HG02973 (cell line): ENCODE results near the gene SYCP2L.
"Not testable (repeated sequence)": the region's sequence is repeated elsewhere in the genome, so short reads cannot be mapped to it uniquely, and the experiment has no call there.

Experiments
- ATAC-seq: cut with Tn5 transposase; IDR thresholded peaks from one replicate; pipeline ENCODE4 v1.9.1; 2021; ENCODE audit warnings: moderate library complexity; ENCODE audit not compliant: unreplicated experiment

SYCP2L gene

DNA sequence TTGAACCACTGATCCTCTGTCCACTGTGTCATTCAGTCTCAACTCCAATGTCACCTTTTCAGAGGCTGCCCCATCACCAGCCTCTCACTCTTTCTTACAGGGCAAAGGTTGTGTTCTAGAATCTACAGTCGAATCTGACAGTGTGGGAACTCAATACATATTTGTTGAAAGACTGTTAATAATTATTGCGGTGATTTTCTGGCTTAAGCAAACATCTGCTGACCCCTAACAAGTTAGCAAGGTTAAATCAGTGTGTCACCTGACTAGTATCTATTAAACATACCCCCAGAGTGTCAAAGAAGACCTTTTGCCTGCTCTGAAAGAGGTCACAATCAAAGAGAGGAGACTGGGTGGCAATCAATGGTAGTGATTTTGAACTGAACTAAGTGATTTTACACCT lies 115.3 kb downstream of the SYCP2L start:
- no peak for ATAC-seq

DNA sequence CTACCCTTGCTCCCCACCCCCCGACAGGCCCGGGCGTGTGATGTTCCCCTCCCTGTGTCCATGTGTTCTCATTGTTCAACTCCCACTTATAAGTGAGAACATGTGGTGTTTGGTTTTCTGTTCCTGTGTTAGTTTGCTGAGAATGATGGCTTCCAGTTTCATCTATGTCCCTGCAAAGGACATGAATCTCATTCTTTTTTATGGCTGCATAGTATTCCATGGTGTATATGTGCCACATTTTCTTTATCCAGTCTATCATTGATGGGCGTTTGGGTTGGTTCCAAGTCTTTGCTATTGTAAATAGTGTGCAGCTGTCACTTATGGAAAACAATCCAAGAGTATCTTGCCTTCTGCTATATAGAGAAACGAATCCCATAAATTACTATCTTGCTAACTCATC lies 116.4 kb downstream of the SYCP2L start:
- not testable (repeated sequence) for ATAC-seq

DNA sequence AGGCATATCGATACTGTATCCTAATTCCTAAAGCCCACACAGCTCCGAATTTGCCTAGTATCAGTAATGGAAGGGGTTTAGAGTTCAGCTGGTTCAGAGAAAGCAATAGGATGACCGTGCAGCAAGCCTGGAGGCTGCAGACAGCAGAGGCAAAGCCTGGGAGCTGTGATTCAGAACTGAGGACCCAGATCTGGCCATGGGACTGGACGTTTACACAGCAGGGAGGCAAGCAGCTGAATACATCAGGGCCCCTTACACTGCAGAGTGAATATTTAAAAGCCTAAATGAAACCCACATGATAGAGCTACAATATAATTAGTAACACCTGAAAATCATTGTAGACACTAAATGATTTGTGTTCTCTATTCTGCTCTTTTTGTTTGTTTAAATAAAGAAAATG lies 119.2 kb downstream of the SYCP2L start:
- ATAC-seq: no peak

DNA sequence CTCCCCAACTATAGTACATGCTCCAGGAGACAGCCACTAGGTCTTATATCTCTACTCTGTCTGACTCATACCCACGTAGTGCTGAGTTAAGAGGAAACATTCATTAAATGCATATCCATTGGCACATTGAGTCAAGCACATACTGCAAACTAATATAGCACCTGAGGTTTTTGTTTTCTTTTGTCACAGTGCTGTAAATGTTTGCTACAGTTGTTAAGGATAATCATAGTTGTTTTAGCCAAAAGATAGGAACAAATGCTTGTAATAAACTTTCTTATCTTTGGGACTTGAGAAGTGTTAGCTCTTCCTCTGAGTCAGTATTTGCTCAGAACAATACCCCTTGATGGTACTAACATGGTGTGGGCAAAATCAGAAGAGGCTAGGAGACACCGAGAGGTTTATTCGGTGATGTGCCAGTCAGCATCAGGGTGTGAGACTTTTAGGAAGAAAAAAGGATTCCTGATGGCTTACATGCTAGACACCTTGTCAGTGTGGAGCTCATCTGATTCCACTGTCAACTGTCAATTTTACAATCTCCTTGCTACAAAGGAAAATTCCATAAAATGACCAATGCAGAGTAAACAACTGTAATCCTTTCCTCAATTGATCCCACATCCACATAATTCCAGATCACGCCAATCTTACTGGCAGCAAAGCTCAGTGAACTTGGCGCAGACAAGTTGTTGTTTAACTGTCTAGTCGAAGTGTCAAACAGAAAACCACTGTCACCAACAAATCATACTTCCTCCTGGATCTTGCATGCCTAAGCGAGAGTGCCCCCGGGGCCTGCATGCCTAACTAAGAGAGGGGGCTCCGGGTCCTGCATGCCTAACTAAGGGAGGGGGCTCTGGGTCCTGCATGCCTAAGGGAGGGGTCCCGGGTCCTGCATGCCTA lies 121.1 kb downstream of the SYCP2L start:
- ATAC-seq: no peak

DNA sequence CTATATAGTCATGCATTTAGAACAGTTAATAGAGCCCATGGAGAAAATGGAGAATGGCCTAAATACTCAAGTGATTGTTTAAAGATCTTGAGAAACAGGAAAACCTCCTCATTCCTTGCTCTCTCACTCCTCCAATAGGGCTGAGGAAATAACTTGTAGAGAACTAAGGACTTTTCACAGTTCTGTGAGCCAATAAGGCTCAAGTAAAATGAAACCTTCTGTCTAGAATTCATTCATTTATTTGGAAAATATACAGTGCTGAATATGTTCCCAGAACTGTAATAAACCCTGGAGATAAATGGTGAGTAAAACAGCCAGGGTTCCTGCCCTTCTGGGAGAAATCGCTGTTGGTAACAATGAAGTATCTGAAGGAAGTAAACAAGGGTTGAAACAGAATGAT lies 122.0 kb downstream of the SYCP2L start:
- no peak for ATAC-seq

DNA sequence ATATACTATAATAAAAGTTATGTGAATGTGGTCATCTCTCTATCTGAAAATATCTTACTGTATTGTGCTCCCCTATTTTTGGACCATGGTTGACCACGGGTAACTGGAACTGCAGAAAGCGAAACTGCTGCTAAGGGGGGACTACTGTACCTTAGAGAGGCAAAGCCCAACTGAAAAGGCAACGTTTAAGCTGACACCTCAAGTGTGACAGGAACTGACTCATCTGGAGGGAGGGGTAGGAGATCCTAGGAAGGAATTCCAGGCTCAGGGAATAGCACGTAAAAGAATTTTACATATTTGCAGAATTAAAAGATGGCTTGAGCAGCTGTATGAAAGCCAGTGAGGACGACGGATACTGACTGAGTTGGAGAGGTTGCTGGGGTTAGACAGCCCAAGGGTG lies 122.5 kb downstream of the SYCP2L start:
- peak; percentile 51 for ATAC-seq

DNA sequence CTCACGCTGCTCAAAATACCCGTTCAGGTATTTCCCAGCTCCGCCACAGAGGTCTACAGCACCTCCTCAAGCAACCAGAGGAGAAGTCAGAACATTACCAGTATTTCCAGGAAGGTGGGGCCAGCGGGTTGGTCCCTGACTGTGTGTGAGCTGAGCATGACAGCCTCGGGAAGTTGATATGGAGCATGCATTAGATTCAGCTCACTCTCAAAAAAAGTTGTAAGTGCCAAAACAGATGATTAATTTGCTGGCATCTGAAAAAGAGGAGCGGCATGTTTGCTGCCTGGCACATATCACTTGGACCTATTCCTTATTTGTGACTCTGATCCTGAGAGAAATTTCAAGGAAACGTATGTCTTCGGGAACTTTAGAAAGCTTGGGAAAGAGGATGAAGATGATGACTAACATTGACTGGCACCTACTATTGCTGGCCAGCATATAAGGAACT lies 125.0 kb downstream of the SYCP2L start:
- no peak for ATAC-seq

DNA sequence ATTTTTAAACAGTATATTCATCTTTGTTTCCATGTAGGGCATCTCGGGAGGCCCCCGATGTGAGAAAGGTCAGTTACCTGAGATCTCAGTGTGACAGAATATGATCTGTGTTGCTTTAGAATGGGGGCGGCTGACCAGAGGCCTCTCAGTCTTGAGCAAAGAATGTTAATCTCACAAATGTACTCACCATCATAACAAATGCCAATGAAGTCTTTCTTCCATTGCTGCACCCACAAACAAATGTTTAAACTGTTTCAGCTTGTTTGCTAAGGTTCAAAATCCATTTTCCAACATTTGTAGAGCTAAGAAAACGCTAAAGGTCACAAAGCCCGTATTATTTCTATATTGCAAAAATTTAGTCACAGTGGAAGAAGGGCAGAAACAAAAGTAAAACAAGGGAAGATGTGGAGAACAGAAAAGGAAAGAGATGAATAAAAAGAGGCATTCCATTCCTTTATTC lies 125.5 kb downstream of the SYCP2L start:
- no peak for ATAC-seq

DNA sequence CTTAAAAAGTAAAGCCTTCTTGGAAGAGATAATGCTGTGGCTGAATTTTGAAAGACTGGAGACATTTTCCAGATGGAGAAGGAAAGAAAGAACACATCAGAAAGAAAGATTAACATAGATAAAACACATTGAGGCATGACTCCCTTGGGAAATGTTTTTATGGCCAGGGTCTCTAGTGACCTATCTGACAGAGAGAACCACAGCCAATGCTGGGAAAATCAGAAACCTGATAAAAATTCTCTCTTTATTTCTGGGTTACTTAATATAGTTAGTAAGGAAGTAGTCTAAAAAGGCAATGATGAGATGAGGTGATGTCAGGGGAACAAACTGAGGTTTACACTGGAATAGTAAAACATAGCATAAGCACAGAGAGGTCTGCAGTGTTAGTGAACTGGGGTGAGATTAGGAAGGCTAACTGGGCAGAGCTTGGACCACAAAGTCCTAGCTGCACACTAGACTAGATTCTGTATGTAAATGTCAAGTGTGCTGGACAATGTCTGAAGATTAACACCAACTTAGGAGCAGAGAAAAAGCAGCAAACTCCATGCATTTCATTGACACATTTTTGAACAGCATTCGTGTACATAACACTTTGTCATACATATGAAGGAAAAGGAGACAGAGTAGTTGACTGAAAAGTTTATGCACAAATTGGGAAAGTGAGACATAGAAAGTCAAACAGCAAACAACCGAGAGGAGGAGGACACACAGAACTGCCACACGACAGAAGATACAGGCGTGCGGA lies 126.3 kb downstream of the SYCP2L start:
- ATAC-seq: no peak

DNA sequence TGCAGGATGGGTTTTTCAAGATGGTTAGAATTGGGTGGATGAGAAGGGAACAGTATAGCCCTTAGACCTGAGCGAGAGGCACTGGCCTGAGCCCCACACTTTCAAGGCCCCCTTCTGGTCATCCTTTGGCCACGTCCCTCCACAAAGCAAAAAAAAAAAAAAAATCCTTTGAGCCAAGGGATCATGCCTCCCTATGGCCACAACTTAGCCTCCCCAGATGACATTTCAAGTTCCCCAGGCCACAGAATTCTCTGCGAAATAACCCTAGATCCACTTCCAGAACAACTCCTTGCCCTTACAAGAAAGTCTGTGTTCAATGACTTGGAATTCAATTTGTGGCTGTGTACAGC lies 126.8 kb downstream of the SYCP2L start:
- ATAC-seq: no peak

DNA sequence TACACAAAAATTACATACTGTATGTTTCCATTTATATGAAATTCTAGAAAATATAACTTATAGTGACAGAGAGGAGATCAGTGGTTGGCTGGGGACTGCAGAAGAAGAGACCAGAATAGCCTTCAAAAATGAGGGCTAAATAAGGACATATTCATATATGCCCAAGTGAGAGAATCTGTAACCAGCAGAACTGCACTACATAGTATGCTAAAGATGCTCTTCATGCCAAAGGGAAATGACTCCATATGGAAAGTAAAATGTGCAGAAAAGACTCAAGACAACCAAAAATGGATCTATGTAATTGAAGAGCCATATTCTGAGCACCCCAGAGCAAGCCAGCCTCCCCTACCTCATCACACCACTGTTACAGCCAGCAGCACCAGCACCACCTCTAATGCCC lies 128.2 kb downstream of the SYCP2L start:
- ATAC-seq: no peak

DNA sequence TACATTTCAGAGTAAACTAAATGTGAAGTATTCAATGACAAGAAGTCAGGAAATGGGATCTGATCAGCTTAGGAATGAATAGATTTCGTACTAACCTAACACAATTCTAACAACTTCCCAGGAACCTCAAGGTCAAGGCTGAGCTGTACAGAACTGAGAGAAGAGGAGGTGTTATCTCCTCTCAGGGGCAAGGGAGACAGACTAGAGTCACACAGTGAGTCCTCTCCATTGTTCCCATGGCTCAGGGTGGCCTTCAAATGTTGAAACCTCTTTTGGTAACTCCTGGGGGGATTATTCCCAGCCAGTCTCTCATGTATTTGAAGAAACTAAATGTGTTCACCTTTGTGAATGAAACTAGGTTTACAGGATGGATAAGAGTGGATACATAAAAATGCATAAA lies 129.6 kb downstream of the SYCP2L start:
- ATAC-seq: no peak

DNA sequence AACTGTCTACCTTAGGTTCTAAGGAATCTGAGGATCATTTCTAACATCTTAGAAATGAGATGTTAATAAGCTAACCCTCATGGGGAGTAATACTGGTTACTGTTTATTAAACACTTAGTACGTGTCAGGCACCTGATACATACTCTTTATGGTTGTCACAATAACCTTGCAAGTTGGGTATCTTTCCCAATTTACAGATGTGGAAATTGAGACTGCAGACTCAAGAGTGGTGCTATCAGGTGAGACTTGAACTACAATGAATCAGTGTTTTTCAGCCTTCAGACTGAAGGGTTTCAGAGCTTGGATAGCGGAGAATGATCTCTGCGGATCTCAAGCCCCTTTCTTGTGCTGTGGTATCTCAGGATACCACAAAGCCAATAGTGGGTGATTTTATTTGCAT lies 130.2 kb downstream of the SYCP2L start:
- ATAC-seq: no peak

DNA sequence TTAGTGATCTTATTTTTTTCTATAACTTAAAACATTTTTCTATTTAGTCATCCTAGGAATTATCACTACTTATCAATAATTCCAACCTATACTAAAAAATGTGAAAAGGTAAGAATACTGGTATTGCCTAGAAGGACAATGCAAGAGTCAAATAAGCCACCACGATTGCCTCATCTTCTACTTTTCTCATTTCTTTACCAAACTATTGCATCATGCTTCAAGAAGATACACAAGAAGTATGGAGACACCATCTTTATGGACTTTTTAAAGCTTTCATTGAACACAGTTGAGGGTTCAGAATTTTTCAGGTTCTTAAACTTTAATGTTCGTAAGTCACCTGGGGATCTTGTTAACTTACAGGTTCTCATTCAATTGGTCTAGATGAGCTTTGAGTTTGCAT lies 131.4 kb downstream of the SYCP2L start:
- ATAC-seq: no peak

DNA sequence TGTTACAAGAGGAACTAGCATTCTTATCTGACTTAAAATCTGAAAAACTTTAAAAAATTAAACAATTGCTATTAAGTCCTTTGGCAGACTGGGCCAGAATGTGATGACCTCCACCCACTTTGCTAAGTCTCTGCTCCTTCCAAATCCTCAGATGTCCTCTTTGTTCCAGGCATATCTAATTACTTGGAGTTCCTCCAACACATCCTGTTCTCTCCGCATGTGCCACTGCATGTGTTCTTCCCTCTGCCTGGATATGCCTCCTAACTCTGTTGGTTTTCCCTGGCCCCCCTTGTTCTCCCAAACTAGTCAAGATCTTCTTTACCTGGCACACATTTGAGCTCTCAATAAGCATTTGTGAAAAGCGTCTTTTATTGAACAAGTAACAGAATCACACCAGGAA lies 134.2 kb downstream of the SYCP2L start:
- ATAC-seq: no peak

DNA sequence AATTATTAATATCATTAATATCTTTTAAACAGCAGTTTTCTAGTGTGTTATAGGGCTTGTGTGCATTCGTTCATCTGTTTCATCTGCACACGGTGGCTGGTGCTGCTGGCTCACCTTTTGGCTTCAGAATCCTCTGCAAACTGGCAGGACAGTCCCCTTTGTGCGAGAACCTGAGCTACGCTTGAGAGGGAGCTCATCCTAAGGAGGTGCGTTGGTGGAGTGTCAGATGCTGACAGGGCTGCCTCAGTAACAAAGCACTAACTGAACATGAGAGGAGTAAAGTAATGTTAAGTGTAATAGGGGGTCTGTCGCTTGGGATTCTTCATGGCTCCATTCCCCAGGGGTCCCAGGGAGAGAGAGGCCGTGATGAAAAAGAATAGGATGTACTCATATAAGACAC lies 134.9 kb downstream of the SYCP2L start:
- no peak for ATAC-seq

DNA sequence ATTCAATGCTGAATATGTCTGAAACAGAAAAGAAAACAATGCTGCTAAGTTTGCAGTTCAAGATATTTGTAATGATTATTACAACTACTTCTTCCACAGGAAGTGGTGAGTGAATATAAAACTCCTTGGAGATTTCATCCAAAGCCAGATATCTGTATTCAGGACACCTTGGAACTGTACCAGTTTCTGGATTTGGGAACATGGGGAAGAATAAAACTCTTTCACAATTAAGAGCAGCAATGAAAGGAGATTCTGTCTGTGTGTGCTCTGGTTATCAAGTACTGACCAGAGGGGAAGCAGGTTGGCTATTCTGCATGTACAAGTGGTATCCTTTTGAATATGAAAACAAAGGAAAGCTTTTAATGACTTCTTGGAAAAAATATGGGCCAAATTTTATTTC lies 136.2 kb downstream of the SYCP2L start:
- no peak for ATAC-seq
